ENCODE data around the gene PTPN14.

DNA sequence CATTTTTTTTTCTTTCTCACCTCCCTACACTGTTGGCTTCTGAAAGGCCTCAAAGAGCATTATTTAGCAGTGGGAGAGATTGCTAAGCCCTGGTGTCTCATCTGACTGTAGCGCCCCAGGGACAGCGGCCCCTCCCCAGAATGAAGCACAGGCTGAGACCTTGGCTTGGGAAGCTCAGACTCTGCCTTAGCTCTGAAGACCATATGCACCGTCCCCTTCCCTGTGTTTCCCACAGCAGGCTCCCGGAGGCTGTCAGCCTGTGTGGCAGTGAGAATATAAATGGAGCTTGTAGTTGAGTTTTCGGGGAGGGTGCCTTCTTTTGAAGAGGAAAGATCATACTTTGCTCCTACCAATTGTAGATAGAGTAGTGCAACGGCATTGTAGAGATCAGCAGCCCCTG lies 245.1 kb downstream of the PTPN14 start:
- TF ChIP-seq, protein P1, sequence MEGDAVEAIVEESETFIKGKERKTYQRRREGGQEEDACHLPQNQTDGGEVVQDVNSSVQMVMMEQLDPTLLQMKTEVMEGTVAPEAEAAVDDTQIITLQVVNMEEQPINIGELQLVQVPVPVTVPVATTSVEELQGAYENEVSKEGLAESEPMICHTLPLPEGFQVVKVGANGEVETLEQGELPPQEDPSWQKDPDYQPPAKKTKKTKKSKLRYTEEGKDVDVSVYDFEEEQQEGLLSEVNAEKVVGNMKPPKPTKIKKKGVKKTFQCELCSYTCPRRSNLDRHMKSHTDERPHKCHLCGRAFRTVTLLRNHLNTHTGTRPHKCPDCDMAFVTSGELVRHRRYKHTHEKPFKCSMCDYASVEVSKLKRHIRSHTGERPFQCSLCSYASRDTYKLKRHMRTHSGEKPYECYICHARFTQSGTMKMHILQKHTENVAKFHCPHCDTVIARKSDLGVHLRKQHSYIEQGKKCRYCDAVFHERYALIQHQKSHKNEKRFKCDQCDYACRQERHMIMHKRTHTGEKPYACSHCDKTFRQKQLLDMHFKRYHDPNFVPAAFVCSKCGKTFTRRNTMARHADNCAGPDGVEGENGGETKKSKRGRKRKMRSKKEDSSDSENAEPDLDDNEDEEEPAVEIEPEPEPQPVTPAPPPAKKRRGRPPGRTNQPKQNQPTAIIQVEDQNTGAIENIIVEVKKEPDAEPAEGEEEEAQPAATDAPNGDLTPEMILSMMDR (IDR thresholded peaks at IDR 0.05): no peak
- TF ChIP-seq ZFX (IDR thresholded peaks at IDR 0.05; ENCODE audit: borderline replicate concordance): no peak

All from 22Rv1 (cell line).